Vagina (tissue), 2 donors: Measurements from ENCODE around the gene MEGF9.

ENCODE experiments used
- CTCF ChIP-seq, 3 experiments: fragments of 450-650 bp in 2 of 3; fragments of 200-600 bp in 1 of 3; sonication (generic) in 1 of 3; IDR thresholded peaks; one replicate each; pipeline ENCODE4 v1.5.1; 2017 to 2019; ENCODE audit warnings: antibody characterized with exemption in 3 of 3, mild to moderate bottlenecking in 2 of 3, moderate library complexity in 2 of 3
- POLR2A ChIP-seq, 2 donors: fragments of 450-650 bp; IDR thresholded peaks; one replicate each; pipeline ENCODE4 v1.6.1; 2017; ENCODE audit warnings: antibody characterized with exemption in 2 of 2, mild to moderate bottlenecking in 2 of 2, moderate library complexity in 2 of 2

- TF ChIP-seq CTCF (IDR thresholded peaks at IDR 0.05) (no peak), POLR2A (IDR thresholded peaks at IDR 0.05) (no peak)
Observed at GRCh38 chr9:120690372-120690771, 23.9 kb downstream of the MEGF9 start.
